Coronary artery (tissue), 2 donors: Measurements from ENCODE around the gene PAQR5.
A peak's percentile ranks its signal among the peaks of the same experiment; 100 is the strongest.

ENCODE experiments used
- DNase-seq: peaks from one replicate; pipeline ENCODE4 v3.0.0-alpha.2; 2017; ENCODE audit warnings: low spot score
- H3K27ac ChIP-seq, 2 donors: fragments of 200-600 bp; sonication (generic); one replicate each; pipeline ENCODE4 v1.5.1; 2016 to 2019
- H3K4me3 ChIP-seq: fragments of 200-600 bp; sonication (generic); 2 replicates; pipeline ENCODE4 v1.5.1; 2016; ENCODE audit warnings: mild to moderate bottlenecking, moderate library complexity
- CTCF ChIP-seq: fragments of 200-600 bp; sonication (generic); IDR thresholded peaks from one replicate; pipeline ENCODE4 v1.5.1; 2019; ENCODE audit warnings: antibody characterized with exemption

The PAQR5 gene

GRCh38 chr15:69385831-69386230 lies 87.1 kb downstream of the PAQR5 start:
- no peak overlapping the region for H3K4me3 ChIP-seq
- H3K27ac ChIP-seq, result no peak overlapping the region
- no peak for TF ChIP-seq CTCF
- DNase-seq, result no peak

- Histone ChIP-seq H3K27ac (no peak overlapping the region), H3K4me3 (no peak overlapping the region)
- no peak for TF ChIP-seq CTCF
- DNase-seq, result no peak
These were observed 87.6 kb downstream of the PAQR5 start for GRCh38 chr15:69386284-69386683.

GRCh38 chr15:69388260-69388705 lies 89.6 kb downstream of the PAQR5 start:
- no peak for DNase-seq
- Histone ChIP-seq H3K27ac (no peak overlapping the region), H3K4me3 (no peak overlapping the region)
- TF ChIP-seq CTCF, result no peak

- Histone ChIP-seq H3K4me3 (no peak overlapping the region), H3K27ac (no peak overlapping the region)
- peak; percentile 36 for DNase-seq
- TF ChIP-seq CTCF, result no peak
These were observed 90.7 kb downstream of the PAQR5 start for GRCh38 chr15:69389426-69389825.

GRCh38 chr15:69390575-69390974 lies 91.9 kb downstream of the PAQR5 start:
- Histone ChIP-seq H3K27ac (no peak overlapping the region), H3K4me3 (no peak overlapping the region)
- TF ChIP-seq CTCF, result no peak
- DNase-seq, result no peak

GRCh38 chr15:69391046-69391757 lies 92.5 kb downstream of the PAQR5 start:
- Histone ChIP-seq H3K4me3 (no peak overlapping the region), H3K27ac (no peak overlapping the region)
- TF ChIP-seq CTCF, result no peak
- peak; percentile 50 for DNase-seq

GRCh38 chr15:69392352-69392751 lies 93.6 kb downstream of the PAQR5 start:
- Histone ChIP-seq H3K4me3 (no peak overlapping the region), H3K27ac (no peak overlapping the region)
- no peak for TF ChIP-seq CTCF
- DNase-seq, result peak; percentile 33
